HEK293 (cell line): Measurements from ENCODE around the gene ERO1B.

Experiments used
- CTCF ChIA-PET: fragments of 350-600 bp; formaldehyde crosslinking; extraction: SDS; loops from one replicate; lab custom pipeline; 2021; ENCODE audit warnings: antibody characterized with exemption; lab: Yijun Ruan, JAX
- POLR2A ChIA-PET: fragments of 300-600 bp; formaldehyde crosslinking; extraction: SDS; loops from one replicate; lab custom pipeline; 2020; ENCODE audit warnings: antibody characterized with exemption, inconsistent platforms; lab: Yijun Ruan, JAX
- H3K27ac ChIP-seq: fragments of 200-500 bp; sonication (Bioruptor generic); 2 replicates; pipeline ENCODE4 v1.5.1; 2014; ENCODE audit warnings: low read depth, low read length, control low read depth, inconsistent platforms; ENCODE audit errors: extremely low read depth
- H3K36me3 ChIP-seq, 2 experiments: fragments of 200-500 bp in 1 of 2; sonication (Bioruptor generic) in 1 of 2; 1 replicate in 1 of 2; 2 replicates in 1 of 2; pipeline ENCODE4 v1.5.1; 2014 to 2017; ENCODE audit warnings: inconsistent platforms in 2 of 2, low read length in 2 of 2; ENCODE audit not compliant: control insufficient read depth in 2 of 2, insufficient read depth in 1 of 2
- H3K4me1 ChIP-seq: fragments of 200-500 bp; sonication (Bioruptor generic); 2 replicates; pipeline ENCODE4 v1.5.1; 2014; ENCODE audit warnings: mild to moderate bottlenecking, low read length, inconsistent platforms; ENCODE audit not compliant: control insufficient read depth, insufficient read depth
- H3K4me3 ChIP-seq: 2 replicates; pipeline ENCODE4 v1.5.1; 2011; ENCODE audit warnings: low read depth, mild to moderate bottlenecking, control low read depth, low read length, moderate library complexity
- H3K9me3 ChIP-seq: fragments of 200-500 bp; sonication (Bioruptor generic); 2 replicates; pipeline ENCODE4 v1.5.1; 2014; ENCODE audit warnings: low read depth, low read length, inconsistent platforms; ENCODE audit not compliant: control insufficient read depth, insufficient read depth
- GLIS2 ChIP-seq: fragments of 450-650 bp; formaldehyde crosslinking; IDR thresholded peaks from 2 replicates; pipeline ENCODE4 v1.5.1; 2016; ENCODE audit warnings: missing biosample characterization, missing genetic modification characterization
- HIC1 ChIP-seq: fragments of 450-650 bp; formaldehyde crosslinking; IDR thresholded peaks from 2 replicates; pipeline ENCODE4 v1.5.1; 2016; ENCODE audit warnings: missing biosample characterization, missing genetic modification characterization
- KLF17 ChIP-seq: fragments of 450-650 bp; formaldehyde crosslinking; IDR thresholded peaks from 2 replicates; pipeline ENCODE4 v1.5.1; 2016; ENCODE audit warnings: missing biosample characterization, missing genetic modification characterization
- PBX3 ChIP-seq: sonication (generic); formaldehyde crosslinking; IDR thresholded peaks from 2 replicates; pipeline ENCODE4 v1.8.1; 2022; ENCODE audit warnings: mild to moderate bottlenecking, moderate library complexity, missing genetic modification reagents
- REPIN1 ChIP-seq: fragments of 450-650 bp; formaldehyde crosslinking; IDR thresholded peaks from 2 replicates; pipeline ENCODE4 v1.5.1; 2017; ENCODE audit warnings: missing biosample characterization, missing genetic modification characterization, low read depth
- SCRT2 ChIP-seq: fragments of 450-650 bp; formaldehyde crosslinking; IDR thresholded peaks from 2 replicates; pipeline ENCODE4 v1.5.1; 2016; ENCODE audit warnings: missing biosample characterization, missing genetic modification characterization
- ZBTB20 ChIP-seq: fragments of 450-650 bp; formaldehyde crosslinking; IDR thresholded peaks from 2 replicates; pipeline ENCODE4 v1.5.1; 2016; ENCODE audit warnings: missing biosample characterization, missing genetic modification characterization
- ZBTB44 ChIP-seq: fragments of 450-650 bp; IDR thresholded peaks from 2 replicates; pipeline ENCODE4 v1.5.1; 2018; ENCODE audit warnings: missing biosample characterization, mild to moderate bottlenecking, missing genetic modification characterization
- ZFP41 ChIP-seq: fragments of 450-650 bp; formaldehyde crosslinking; IDR thresholded peaks from 2 replicates; pipeline ENCODE4 v1.5.1; 2016; ENCODE audit warnings: missing biosample characterization, missing genetic modification characterization, borderline replicate concordance
- ZNF121 ChIP-seq: fragments of 450-650 bp; formaldehyde crosslinking; IDR thresholded peaks from 2 replicates; pipeline ENCODE4 v1.5.1; 2016; ENCODE audit warnings: missing biosample characterization, missing genetic modification characterization
- ZNF148 ChIP-seq: fragments of 450-650 bp; formaldehyde crosslinking; IDR thresholded peaks from 2 replicates; pipeline ENCODE4 v1.5.0; 2017; ENCODE audit warnings: missing biosample characterization, missing genetic modification characterization, borderline replicate concordance
- ZNF433 ChIP-seq: fragments of 450-650 bp; formaldehyde crosslinking; IDR thresholded peaks from 2 replicates; pipeline ENCODE4 v1.5.1; 2016; ENCODE audit warnings: missing biosample characterization, missing genetic modification characterization, low read depth
- ZNF514 ChIP-seq: fragments of 450-650 bp; formaldehyde crosslinking; IDR thresholded peaks from 2 replicates; pipeline ENCODE4 v1.5.1; 2016; ENCODE audit warnings: missing biosample characterization, missing genetic modification characterization
- ZNF548 ChIP-seq: fragments of 450-650 bp; formaldehyde crosslinking; IDR thresholded peaks from 2 replicates; pipeline ENCODE4 v1.5.1; 2016; ENCODE audit warnings: missing biosample characterization, missing genetic modification characterization
- ZNF629 ChIP-seq: fragments of 450-650 bp; formaldehyde crosslinking; IDR thresholded peaks from 2 replicates; pipeline ENCODE4 v1.5.1; 2017; ENCODE audit warnings: missing biosample characterization, missing genetic modification characterization
- ZNF654 ChIP-seq: fragments of 450-650 bp; formaldehyde crosslinking; IDR thresholded peaks from 2 replicates; pipeline ENCODE4 v1.5.1; 2016; ENCODE audit warnings: low read depth, missing biosample characterization, missing genetic modification characterization
- ZNF660 ChIP-seq: fragments of 450-650 bp; IDR thresholded peaks from 2 replicates; pipeline ENCODE4 v1.5.1; 2018; ENCODE audit warnings: missing biosample characterization, mild to moderate bottlenecking, missing genetic modification characterization
- ZNF701 ChIP-seq: fragments of 450-650 bp; formaldehyde crosslinking; IDR thresholded peaks from 2 replicates; pipeline ENCODE4 v1.5.1; 2016; ENCODE audit warnings: missing biosample characterization, missing genetic modification characterization

ERO1B gene

GRCh38 chr1:236240675-236241074, 41.1 kb downstream of the ERO1B start:
- H3K9me3 ChIP-seq = no peaks in the 10 kb centered on the region
- H3K36me3 ChIP-seq = peaks cover 4 to 5% of the 10 kb centered on the region in 2 experiments; a peak in 2 of 3 replicates
- H3K27ac ChIP-seq = no peak overlapping the region
- H3K4me1 ChIP-seq = no peaks in the 10 kb centered on the region
- ChIA-PET CTCF (no interaction called here), POLR2A (no interaction called here)
- TF ChIP-seq REPIN1 (tag by site-specific recombination) = no peak
- no peak for TF ChIP-seq ZNF654 (tag by site-specific recombination)
- no peak for TF ChIP-seq HIC1 (tag by site-specific recombination)
- no peak for TF ChIP-seq ZNF433 (tag by site-specific recombination)
- no peak for TF ChIP-seq ZNF629 (tag by site-specific recombination)
- TF ChIP-seq GLIS2 (tag by site-specific recombination) = no peak
- no peak for TF ChIP-seq ZNF514 (tag by site-specific recombination)
- TF ChIP-seq ZNF660 (tag by site-specific recombination) = no peak
- TF ChIP-seq ZBTB20 (tag by site-specific recombination) = no peak
- TF ChIP-seq SCRT2 (tag by site-specific recombination) = no peak
- TF ChIP-seq ZBTB44 (tag by site-specific recombination) = no peak
- no peak for TF ChIP-seq ZNF701 (tag by site-specific recombination)
- no peak for TF ChIP-seq ZNF121
- no peak for TF ChIP-seq ZNF148 (tag by site-specific recombination)
- no peak for TF ChIP-seq ZNF548 (tag by site-specific recombination)
- TF ChIP-seq ZFP41 = no peak
- TF ChIP-seq KLF17 (tag by site-specific recombination) = no peak
- TF ChIP-seq PBX3 (CRISPR knock-in tag) = no peak
- no peak overlapping the region for H3K4me3 ChIP-seq
